GM21737 (cell line): Measurements from ENCODE around the gene DLD.
"Not testable (repeated sequence)": the region's sequence is repeated elsewhere in the genome, so short reads cannot be mapped to it uniquely, and the experiment has no call there.

Experiments
- ATAC-seq: cut with Tn5 transposase; IDR thresholded peaks from one replicate; pipeline ENCODE4 v1.9.1; 2021; ENCODE audit warnings: mild to moderate bottlenecking, moderate library complexity; ENCODE audit not compliant: unreplicated experiment

The DLD gene

DNA sequence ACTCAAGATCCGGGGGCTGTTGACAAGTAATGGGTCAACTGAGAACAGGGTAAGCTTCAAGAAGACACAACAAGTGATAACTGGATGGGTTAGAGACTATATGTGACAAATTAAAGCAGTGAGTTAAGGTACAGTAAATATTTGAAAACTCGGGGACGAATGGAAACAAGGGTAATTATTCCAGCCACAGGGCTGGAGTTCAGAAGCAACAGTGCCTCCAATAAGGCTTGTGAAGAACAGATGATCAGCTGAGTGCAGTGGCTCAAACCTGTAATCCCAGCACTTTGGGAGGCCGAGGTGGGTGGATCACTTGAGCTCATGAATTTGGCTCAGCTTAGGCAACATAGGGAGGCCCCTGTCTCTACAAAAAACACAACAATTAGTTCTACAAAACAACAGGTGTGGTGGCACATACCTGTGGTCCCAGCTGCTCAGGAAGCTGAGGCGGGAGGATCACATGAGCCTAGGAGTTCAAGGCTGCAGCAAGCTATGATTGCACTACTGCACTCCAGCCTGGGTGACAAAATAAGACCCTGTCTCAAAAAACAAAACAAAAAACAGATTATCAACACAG is 20.5 kb upstream of the DLD start:
- no peak for ATAC-seq

DNA sequence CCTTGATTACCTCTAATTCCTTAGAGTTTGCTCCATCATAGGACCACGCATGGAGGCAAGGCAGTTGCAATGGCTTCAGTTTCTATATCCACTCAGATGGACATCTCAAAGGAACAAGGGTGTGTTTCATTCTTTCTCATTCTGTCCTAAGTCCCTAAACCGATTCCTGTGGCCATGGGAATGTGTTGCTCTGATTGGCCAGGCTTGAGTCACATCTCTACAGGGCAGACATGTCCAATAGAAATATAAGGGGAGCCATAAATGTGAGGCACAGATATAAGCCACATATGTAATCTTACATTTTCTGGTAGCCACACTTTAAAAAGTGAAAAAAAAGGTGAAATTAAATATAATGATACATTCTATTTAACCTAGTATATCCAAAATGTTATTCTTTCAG is 16.9 kb upstream of the DLD start:
- no peak for ATAC-seq

DNA sequence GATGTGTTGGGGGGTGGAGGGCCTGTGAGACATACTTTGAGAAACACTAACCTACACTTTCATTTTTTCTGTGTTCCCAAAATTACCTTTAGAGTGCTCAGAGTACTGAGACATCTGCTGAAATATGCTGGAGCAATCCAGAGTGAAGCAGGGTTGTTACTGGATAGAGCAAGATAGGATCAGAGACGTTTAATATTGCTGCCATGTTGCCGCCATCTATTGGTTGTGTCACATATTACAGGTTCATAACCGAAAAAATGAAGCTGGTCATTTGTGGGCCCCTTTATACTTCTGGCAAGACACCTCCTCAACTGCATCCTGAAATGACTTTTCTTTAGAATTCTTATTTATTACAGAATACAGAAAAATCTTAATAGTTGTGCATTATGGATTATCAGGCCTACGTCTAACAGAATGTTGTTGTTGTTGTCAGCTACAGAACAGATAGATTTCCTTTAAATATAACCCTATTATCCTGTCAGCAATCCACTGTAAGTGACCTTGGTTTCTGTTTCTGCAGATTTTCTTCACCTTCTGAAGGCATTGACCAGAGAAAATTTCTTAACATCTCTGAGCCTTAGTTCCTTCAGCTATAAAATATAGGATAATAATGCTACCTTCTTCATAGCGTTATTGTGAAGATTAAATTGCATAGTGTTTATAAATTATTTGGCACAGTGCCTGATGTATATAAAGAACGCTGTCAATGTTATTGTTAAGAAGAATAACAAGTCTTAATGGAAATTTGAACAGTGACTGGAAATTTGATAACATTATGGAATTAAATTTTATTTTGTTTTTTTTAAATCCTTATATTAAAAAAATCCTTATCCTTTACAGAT is 16.2 kb upstream of the DLD start:
- ATAC-seq = peak; percentile 63

DNA sequence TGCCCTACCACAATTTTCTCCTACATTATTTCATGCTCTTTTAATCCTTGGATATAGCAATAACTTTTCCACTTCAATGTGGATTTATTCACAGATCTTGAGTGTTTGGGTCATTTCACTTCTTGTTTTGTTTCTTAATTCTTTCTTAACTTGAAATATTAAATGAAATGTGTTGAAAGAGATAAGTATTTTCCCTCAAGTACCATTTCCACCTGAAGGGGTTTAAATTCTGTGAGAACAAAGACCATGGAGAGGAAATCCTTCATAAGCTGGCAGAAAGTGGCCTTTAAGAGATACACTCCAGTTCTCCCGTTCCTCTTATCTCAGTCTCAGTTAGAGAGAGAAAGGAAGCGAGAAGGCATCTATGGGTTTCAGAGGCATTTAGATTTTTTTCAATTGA is 14.1 kb upstream of the DLD start:
- ATAC-seq = no peak

DNA sequence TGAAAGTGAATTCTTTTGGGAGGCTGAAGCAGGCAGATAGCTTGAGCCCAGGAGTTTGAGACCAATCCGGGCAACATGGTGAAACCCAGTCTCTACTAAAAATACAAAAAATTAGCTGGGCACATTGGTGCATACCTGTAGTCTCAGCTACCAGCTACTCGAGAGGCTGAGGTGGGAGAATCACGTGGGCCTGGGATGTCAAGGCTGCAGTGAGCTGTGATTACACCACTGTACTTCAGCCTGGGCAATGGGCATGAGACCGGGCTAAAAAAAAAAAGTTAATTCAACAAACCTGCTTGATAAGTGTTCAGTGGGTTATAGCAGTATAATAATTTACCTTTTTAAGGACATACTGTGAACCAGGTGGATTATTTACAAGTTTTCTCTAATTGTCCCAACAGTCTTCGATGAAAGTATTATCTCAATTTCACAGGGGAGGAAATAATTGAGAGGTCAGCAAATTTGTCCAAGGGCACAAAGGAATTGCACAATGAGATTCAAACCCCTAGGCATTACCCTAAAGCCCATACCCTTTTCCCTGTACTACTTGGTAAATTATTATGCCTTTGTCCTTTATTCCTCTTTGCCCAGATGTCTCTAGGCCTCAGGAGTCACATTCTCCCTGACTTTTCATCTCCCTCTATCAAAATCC is 13.1 kb upstream of the DLD start:
- no peak for ATAC-seq

DNA sequence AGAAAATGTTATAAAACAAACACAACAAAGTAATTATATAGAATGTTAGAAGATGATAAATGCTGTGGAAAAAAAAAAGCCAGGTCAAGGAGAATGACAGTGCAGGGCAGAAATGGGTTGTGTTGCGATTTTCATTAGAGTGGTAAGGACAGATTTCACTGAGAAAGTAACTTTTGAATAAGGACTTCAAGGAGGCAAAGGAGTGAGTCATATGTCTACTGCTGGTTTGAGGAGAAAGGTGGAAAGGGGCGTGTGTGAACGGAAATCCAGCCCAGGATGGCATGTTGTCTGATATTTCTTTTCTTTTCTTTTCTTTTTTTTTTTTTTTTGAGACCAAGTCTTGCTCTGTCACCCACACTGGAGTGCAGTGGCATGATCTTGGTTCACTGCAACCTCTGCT is 12.3 kb upstream of the DLD start:
- ATAC-seq = no peak

DNA sequence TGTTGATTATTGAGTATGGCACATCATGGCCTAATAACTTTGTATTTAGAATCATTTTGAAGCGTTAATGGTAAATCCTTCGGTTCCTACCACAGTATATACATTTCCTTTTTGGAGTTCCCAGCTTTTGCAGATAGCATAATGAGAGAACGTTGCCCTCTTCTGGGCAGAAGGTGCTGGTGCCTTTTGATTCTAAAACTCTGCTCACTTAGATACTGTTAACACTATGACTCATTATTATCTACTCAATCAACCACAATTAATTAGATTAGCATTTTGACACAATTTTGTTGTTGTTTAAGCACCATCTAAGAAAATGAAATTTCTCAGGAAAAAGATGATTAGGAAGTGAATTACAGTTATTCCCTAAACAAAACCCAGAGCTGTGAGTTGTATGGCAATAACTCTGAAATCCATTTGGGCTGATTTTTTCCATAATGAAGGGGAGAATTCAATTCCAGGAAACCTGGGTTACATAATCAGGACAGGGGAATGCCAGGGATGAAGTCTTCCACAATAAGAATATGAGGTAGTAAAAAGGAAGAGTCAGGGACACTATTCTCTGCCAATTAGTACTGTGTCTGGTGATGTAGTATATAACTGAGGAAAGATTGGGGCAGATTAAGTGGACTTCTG is 11.5 kb upstream of the DLD start:
- peak; percentile 59 for ATAC-seq

DNA sequence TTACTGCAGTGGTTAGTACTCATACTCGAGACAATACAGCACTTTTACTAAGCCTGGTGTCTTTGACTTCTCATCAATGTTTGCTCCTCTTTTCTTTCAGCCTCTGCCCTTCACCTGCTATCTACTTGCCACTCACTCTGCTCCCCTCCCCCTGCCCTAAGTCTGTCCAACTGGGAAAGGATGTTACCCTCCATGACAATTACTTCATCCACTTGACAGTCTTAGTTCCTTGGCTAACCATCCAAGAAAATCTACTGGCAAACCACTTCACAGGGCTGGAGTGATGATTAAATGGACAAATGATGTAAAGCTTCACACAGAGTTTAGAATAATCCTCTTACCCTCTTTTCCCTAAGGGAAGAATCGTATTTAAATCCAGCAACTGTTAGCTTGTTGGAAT is 8.2 kb upstream of the DLD start:
- ATAC-seq = no peak

DNA sequence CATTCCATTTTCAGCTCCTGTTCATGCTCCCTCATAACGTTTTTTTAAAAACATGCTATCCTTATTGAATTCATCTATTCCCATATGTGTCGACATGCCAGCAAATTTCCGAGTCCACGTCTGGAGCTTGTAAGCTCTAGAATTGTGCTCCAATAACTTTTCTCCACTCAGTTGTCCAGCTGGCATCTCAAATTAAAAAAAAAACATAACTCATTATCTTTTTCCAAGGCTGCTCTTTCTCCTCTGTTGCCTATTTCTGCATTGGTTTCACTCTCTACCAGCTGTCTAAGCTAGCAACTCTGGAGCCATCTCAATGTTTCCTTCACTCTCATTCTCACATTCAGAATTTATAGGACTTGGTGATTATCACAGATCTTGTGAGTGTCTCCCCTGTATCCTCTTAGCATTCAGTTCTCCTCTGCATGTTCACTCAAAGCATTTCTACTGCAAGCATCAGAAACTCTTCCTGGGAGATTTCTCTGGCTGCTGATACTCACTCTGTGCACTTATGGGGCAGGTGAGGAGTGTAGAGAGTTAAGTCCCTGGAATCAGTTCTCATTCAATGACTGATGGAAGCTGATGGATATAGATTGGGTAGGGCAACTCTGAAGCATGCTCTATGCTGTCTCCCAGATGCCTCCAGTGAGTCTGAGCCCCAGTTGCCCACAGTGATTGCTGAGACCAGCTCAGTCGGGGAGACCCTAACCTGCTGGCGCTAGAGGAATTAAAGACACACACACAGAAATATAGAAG is 6.7 kb upstream of the DLD start:
- no peak for ATAC-seq

DNA sequence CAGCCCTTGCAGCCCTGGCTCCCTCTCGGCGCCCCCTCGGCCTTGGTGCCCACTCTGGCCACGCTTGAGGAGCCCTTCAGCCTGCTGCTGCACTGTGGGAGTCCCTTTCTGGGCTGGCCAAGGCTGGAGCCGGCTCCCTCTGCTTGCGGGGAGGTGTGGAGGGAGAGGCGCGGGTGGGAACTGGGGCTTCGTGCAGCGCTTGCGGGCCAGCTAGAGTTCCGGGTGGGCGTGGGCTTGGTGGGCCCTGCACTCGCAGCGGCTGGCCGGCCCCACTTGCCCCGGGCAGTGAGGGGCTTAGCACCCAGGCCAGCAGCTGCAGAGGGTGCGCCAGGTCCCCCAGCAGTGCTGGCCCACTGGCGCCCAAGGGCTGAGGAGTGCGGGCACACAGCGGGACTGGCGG is 3.2 kb upstream of the DLD start:
- ATAC-seq = not testable (repeated sequence)

DNA sequence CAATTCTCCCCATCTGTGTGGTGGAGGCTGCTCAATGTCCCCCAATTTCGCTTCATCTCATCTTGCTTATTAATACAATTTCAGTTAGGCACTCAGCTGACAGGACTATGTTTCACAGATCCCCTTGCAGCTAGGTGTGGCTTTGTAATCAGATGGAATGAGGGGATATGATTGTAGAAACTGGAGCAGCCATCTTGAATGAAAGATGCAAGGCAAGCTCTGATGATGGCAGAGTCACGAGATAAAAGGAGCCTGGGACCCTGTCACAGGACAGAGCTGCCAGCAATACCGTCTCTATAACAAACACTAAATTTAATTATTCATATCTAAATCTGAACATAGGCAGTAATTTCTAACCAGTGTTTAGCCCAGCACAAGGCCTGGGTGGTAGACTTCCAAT is 991 bp upstream of the DLD start:
- ATAC-seq = no peak

DNA sequence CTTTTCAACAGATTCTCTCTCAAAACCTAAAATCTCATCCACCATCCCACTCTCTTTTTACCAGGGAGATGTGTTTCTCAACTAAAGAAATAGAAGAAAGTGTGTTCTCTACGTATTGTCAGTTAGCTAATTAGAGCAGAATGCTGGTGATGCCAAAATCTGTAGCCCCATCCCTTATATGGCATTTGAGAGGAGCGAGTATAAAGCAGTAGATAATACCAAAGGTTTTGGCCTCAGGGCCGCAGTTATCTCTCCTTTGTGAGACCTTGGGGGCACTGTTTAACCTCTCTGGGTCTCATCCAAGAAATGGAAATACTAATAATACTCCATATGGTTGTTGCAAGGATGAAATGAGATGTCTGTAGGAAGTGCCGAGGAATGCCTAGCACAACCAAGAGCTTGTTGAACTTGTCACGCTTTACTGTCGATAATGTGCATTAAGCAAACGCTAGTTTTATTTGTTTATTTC is 456 bp upstream of the DLD start:
- peak; percentile 4 for ATAC-seq

DNA sequence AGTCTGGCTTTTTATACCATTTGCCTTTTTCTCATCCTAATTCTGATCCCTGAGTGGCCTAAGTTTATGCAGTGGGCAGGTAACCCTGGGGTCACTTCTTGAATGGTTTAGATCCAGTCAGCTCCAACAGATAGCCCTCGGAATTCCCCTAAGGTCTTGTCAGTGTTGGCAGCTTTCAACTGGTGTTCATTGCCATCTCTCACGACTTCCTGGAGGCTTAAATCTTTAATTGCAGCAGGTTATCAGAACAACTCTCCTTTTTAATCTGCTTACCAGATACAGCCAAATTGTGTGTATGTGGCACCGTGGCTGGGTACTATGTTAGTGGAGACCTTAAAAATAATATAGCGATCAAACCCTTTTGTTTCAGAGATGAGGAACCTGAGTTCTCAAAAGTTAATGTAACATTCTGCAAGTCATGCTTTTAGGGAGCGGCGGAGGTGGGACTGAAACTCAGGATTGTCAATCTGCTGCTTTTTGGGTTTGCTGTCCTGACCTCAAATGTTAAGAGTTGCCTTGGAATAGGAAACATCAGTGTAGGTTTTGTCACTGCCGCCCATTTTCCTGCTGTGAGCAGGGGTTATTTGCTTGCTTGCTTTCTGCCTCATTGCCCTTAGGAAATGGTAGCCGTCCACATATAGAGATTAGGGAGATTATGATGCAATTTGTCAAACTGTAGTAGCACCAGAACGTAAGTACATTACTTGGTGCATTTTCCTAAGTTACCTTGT is 818 bp downstream of the DLD start:
- ATAC-seq = peak; percentile 26

DNA sequence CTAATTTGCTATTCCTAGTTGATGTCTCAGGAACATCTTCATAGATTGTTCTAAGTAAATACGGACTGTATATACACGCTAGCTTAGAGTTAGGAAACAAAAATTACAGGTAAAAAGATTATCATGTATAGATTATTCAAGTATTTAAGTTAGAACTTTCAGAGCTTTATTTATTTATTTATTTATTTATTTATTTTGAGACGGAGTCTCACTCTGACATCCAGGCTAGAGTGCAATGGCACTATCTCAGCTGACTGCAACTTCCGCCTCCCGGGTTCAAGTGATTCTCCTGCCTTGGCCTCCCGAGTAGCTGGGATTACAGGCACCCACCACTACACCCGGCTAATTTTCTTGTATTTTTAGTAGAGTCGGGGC is 1.4 kb downstream of the DLD start:
- not testable (repeated sequence) for ATAC-seq

DNA sequence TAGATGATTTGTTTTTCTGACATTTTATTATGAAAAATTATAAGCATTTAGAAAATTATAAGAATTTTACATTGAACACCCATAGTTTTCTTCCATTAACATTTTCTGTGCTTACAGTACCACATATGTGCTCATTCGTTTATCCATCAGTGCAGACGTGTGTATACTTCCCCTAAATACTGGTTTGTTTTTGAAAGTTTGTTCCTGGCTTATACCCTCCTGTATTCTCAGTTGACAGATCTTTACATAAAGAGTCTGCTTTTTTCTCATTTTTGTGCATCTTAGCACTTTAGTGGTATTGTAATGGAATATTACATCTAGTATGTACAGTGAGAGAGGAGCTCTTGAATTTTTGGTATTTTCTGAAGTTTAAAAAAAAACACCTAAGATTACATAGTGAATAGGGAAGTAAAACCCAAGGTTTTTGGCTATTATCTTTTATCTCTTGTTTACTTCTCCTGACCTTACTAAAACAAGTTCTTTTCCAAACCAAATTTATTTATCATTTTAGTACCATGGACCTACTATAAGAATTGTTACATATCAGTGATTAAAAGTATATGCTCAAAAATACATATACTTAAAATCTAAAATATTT is 8.1 kb downstream of the DLD start:
- no peak for ATAC-seq

DNA sequence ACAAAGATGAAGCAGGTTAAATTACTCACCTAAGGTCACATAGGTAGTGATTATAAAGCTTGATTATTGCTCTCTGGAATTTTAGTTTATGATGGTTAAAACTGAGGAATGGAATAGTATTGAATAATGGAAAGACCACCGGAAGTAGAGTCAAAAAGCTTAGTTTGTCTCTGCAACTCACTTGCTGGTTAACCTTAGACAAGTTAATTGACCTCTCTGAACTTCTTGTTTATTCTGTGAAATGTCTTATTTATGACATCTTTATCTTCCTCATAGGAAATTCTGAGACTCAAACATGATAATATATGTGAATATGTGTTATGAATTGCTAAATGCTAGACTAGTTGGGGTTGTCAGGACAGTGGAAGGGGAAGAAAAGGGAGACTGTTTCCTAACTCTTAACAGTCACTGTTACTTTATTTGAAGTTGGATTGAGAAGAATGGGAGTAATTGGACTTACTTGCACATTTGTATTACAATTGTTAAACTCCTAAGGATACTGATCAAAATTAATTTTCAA is 9.6 kb downstream of the DLD start:
- ATAC-seq = no peak

DNA sequence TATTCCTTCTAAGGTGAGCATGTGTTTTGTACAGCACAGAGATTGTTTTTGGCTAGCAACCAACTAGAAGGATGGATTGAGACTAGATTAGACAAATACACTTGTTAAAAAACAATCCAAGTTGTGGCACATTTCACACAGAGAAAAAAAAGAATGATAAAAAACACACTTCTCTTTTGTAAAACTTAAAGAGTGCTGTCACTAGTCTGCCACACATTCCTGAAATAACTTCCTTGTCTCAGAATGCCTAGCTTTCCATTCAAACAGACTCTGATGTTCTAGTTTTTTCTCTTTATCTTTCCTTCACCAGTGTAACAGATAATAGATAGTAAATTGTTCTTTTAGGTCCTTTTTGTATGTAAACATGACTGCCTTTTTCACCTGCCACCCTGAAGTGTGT is 11.4 kb downstream of the DLD start:
- no peak for ATAC-seq

DNA sequence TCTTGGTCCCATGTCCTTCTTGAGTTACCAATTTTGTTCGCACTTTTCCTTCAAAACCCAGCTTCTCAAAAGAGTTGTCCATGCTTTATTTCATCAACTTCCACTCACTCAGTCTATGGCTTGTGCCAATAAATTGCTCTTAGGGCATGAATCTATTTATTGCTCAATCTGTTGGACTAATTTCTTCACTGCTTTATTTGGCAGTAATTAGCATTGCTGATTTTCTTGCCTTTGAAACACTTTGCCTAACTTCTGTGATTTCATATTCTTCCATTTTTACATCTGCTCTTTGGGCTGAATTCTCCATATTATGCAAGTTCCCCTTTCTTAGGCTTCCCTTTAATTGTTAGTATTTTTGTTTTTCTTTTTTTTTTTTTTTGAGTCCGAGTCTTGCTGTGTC is 16.8 kb downstream of the DLD start:
- ATAC-seq = no peak

DNA sequence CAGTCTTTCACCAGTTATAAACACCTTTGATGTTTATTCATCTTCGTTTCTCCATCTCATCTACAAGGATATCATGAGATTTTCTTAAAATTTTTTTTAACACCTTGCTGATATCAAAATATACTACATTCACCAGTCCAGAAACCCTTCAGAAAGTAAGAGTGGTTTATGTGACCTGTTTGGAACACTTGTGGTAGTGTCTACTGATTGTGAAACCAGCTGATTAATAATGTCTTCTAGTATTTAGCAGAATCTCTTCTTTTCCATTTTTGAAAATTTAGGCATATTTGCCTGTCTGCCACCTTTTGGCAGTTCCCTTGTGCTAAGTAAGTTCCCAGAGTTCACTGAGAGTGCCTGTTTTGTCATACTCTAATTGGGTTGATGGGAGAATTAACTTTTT is 18.5 kb downstream of the DLD start:
- no peak for ATAC-seq

DNA sequence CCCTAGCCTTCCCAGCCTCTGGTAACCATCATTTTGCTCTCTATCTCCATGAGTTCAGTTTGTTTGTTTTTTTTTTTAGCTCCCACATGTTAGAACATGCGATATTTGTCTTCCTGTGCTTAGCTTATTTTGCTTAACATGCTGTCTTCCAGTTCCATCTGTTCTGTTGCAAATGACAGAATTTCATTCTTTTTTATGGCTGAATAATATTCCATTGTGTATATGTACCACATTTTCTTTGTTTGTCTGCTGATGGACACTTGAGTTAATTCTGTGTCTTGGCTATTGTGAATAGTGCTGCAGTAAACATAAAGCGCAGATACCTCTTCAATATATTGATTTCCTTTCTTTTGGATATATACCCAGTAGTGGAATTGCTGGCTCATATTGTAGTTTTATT is 21.0 kb downstream of the DLD start:
- ATAC-seq = no peak
